Activated CD4-positive, alpha-beta T cell treated with anti-CD3 and anti-CD28 coated beads, Interleukin-2, amount 10 ng/mL, durations not matched to agents 24 days and 14 days (primary cell): ENCODE data around the gene CDC7. TPM values are rescaled to one million over a fixed set of nuclear protein-coding genes. Genes with fewer than 3 reads are reported as not detected.
"Not testable (repeated sequence)": the region's sequence is repeated elsewhere in the genome, so short reads cannot be mapped to it uniquely, and the experiment has no call there.

Experiments
- DNase-seq: peaks from one replicate; pipeline ENCODE4 v3.0.0; 2022
- H3K27ac Mint-ChIP-seq: one replicate; pipeline ENCODE4 v1.8.0; 2022; ENCODE audit warnings: mild to moderate bottlenecking, mixed read lengths
- H3K27me3 Mint-ChIP-seq: one replicate; pipeline ENCODE4 v1.8.0; 2022; ENCODE audit warnings: mixed read lengths
- H3K36me3 Mint-ChIP-seq: one replicate; pipeline ENCODE4 v1.8.0; 2022; ENCODE audit warnings: low read depth, mild to moderate bottlenecking, mixed read lengths
- H3K4me1 Mint-ChIP-seq: one replicate; pipeline ENCODE4 v1.8.0; 2021; ENCODE audit warnings: mixed read lengths
- H3K4me3 Mint-ChIP-seq: one replicate; pipeline ENCODE4 v1.8.0; 2022; ENCODE audit warnings: mild to moderate bottlenecking, moderate library complexity, mixed read lengths
- H3K9me3 Mint-ChIP-seq: one replicate; pipeline ENCODE4 v1.8.0; 2021; ENCODE audit warnings: mixed read lengths
- intact Hi-C: fragments of 100-400 bp; cut with micrococcal nuclease; formaldehyde crosslinking; loops from one replicate; pipeline ENCODE4 v1.15.1; 2023
- total RNA-seq: library from RNA; stranded (reverse); gene quantifications from 2 replicates; pipeline ENCODE4 v1.2.3, GENCODE V29; 2022

Gene CDC7
- total RNA-seq = 21.4 and 22.3 TPM in 2 replicates

GRCh38 chr1:91500756-91501522 is at the start of gene CDC7:
Gene CDC7, plus strand, starts transcription at chr1:91500851. Its CDS starts 866 bp downstream, at chr1:91501717.
- DNase-seq = peak; percentile 95
- peaks cover 28% of the 10 kb centered on the region for H3K4me1 Mint-ChIP-seq
- no peaks in the 10 kb centered on the region for H3K27me3 Mint-ChIP-seq
- no peak within 1 kb of the TSS for H3K27ac Mint-ChIP-seq
- H3K9me3 Mint-ChIP-seq = no peaks in the 10 kb centered on the region
- intact Hi-C loops = loop anchor here (5.0 to 10.0 kb wide), 7 partner anchors 219 to 984 kb away; partner anchors contain the start of genes GFI1, GLMN, RPAP2 and TGFBR3
- peaks cover 8% of the 10 kb centered on the region for H3K36me3 Mint-ChIP-seq
- H3K4me3 Mint-ChIP-seq = no peak within 1 kb of the TSS

GRCh38 chr1:91454136-91454535 is 46.5 kb upstream of the CDC7 start:
- Mint-ChIP-seq H3K9me3 (no peaks in the 10 kb centered on the region), H3K4me3 (no peak overlapping the region), H3K4me1 (no peaks in the 10 kb centered on the region), H3K27me3 (peaks cover 7% of the 10 kb centered on the region), H3K27ac (no peak overlapping the region), H3K36me3 (no peaks in the 10 kb centered on the region)
- intact Hi-C loops = no loop called here
- no peak for DNase-seq

GRCh38 chr1:91455334-91455733 is 45.3 kb upstream of the CDC7 start:
- intact Hi-C loops = no loop called here
- no peaks in the 10 kb centered on the region for H3K4me1 Mint-ChIP-seq
- no peak overlapping the region for H3K4me3 Mint-ChIP-seq
- DNase-seq = no peak
- peaks cover 2% of the 10 kb centered on the region for H3K27me3 Mint-ChIP-seq
- no peaks in the 10 kb centered on the region for H3K9me3 Mint-ChIP-seq
- no peaks in the 10 kb centered on the region for H3K36me3 Mint-ChIP-seq
- no peak overlapping the region for H3K27ac Mint-ChIP-seq

- intact Hi-C loops = no loop called here
- Mint-ChIP-seq H3K27me3 (peaks cover 2% of the 10 kb centered on the region), H3K27ac (no peak overlapping the region), H3K9me3 (no peaks in the 10 kb centered on the region), H3K36me3 (no peaks in the 10 kb centered on the region), H3K4me1 (no peaks in the 10 kb centered on the region), H3K4me3 (no peak overlapping the region)
- DNase-seq = no peak
These were observed 44.8 kb upstream of the CDC7 start for GRCh38 chr1:91455896-91456295.

- peaks cover 22% of the 10 kb centered on the region for H3K9me3 Mint-ChIP-seq
- H3K4me1 Mint-ChIP-seq, DNase-seq, H3K27ac Mint-ChIP-seq, H3K36me3 Mint-ChIP-seq, H3K27me3 Mint-ChIP-seq, H3K4me3 Mint-ChIP-seq, intact Hi-C loops: not testable (repeated sequence)
These were observed 35.3 kb upstream of the CDC7 start for GRCh38 chr1:91465350-91465749.

GRCh38 chr1:91476533-91477217 is 24.0 kb upstream of the CDC7 start:
- Mint-ChIP-seq H3K36me3 (no peaks in the 10 kb centered on the region), H3K9me3 (no peaks in the 10 kb centered on the region), H3K4me1 (no peaks in the 10 kb centered on the region)

GRCh38 chr1:91487469-91487868 is 13.2 kb upstream of the CDC7 start:
- peaks cover 12% of the 10 kb centered on the region for H3K27me3 Mint-ChIP-seq
- H3K27ac Mint-ChIP-seq = no peak overlapping the region
- DNase-seq = no peak
- peaks cover 5% of the 10 kb centered on the region for H3K4me1 Mint-ChIP-seq
- no peak overlapping the region for H3K4me3 Mint-ChIP-seq
- H3K36me3 Mint-ChIP-seq = no peaks in the 10 kb centered on the region
- intact Hi-C loops = no loop called here
- H3K9me3 Mint-ChIP-seq = no peaks in the 10 kb centered on the region

More at GRCh38 chr1:91476533-91477217, 24.0 kb upstream of the CDC7 start:
- intact Hi-C loops = no loop called here
- H3K27me3 Mint-ChIP-seq = peaks cover 7% of the 10 kb centered on the region
- DNase-seq = no peak
- no peak overlapping the region for H3K4me3 Mint-ChIP-seq
- H3K27ac Mint-ChIP-seq = no peak overlapping the region

GRCh38 chr1:91490501-91490900 is 10.2 kb upstream of the CDC7 start:
- intact Hi-C loops = no loop called here
- peaks cover 9% of the 10 kb centered on the region for H3K27me3 Mint-ChIP-seq
- no peaks in the 10 kb centered on the region for H3K36me3 Mint-ChIP-seq
- H3K27ac Mint-ChIP-seq = no peak overlapping the region
- DNase-seq = no peak
- H3K4me1 Mint-ChIP-seq = peaks cover 5% of the 10 kb centered on the region
- H3K4me3 Mint-ChIP-seq = no peak overlapping the region
- no peaks in the 10 kb centered on the region for H3K9me3 Mint-ChIP-seq

GRCh38 chr1:91498035-91498434 is 2.6 kb upstream of the CDC7 start:
- Mint-ChIP-seq H3K27me3 (peaks cover 5% of the 10 kb centered on the region), H3K4me1 (peaks cover 13% of the 10 kb centered on the region), H3K9me3 (no peaks in the 10 kb centered on the region), H3K36me3 (peaks cover 3% of the 10 kb centered on the region), H3K27ac (no peak overlapping the region), H3K4me3 (no peak overlapping the region)
- DNase-seq = no peak
- intact Hi-C loops = no loop called here

GRCh38 chr1:91498498-91499245 is 2.0 kb upstream of the CDC7 start:
- H3K9me3 Mint-ChIP-seq = no peaks in the 10 kb centered on the region
- no peak for DNase-seq
- intact Hi-C loops = no loop called here
- peaks cover 14% of the 10 kb centered on the region for H3K4me1 Mint-ChIP-seq
- H3K36me3 Mint-ChIP-seq = peaks cover 3% of the 10 kb centered on the region
- no peak overlapping the region for H3K27ac Mint-ChIP-seq
- no peak overlapping the region for H3K4me3 Mint-ChIP-seq
- peaks cover 4% of the 10 kb centered on the region for H3K27me3 Mint-ChIP-seq

- no peak overlapping the region for H3K4me3 Mint-ChIP-seq
- H3K4me1 Mint-ChIP-seq = peaks cover 15% of the 10 kb centered on the region
- no peak overlapping the region for H3K27ac Mint-ChIP-seq
- no peaks in the 10 kb centered on the region for H3K9me3 Mint-ChIP-seq
- peaks cover 4% of the 10 kb centered on the region for H3K27me3 Mint-ChIP-seq
- peaks cover 3% of the 10 kb centered on the region for H3K36me3 Mint-ChIP-seq
- no peak for DNase-seq
- intact Hi-C loops = no loop called here
These were observed 1.3 kb upstream of the CDC7 start for GRCh38 chr1:91499346-91499745.

- Mint-ChIP-seq H3K4me1 (peaks cover 23% of the 10 kb centered on the region), H3K9me3 (no peaks in the 10 kb centered on the region), H3K36me3 (peaks cover 8% of the 10 kb centered on the region), H3K27me3 (peaks cover 3% of the 10 kb centered on the region), H3K4me3 (no peak overlapping the region), H3K27ac (no peak overlapping the region)
- DNase-seq = no peak
- intact Hi-C loops = loop anchor here (5.0 to 10.0 kb wide), 7 partner anchors 218 to 985 kb away; partner anchors contain the start of genes GFI1, GLMN, RPAP2 and TGFBR3
These were observed 521 bp upstream of the CDC7 start for GRCh38 chr1:91499904-91500755.

GRCh38 chr1:91501523-91501851 is 836 bp downstream of the CDC7 start:
- Mint-ChIP-seq H3K27ac (no peak overlapping the region), H3K27me3 (no peaks in the 10 kb centered on the region), H3K9me3 (no peaks in the 10 kb centered on the region), H3K36me3 (peaks cover 8% of the 10 kb centered on the region), H3K4me1 (peaks cover 30% of the 10 kb centered on the region), H3K4me3 (no peak overlapping the region)
- no peak for DNase-seq
- intact Hi-C loops = loop anchor here (5.0 to 10.0 kb wide), 7 partner anchors 219 to 983 kb away; partner anchors contain the start of genes GFI1, GLMN, RPAP2 and TGFBR3
